ENCODE results near the gene ITGB7.

ITGB7 gene

GRCh38 chr12:53173085-53173715, 33.9 kb downstream of the ITGB7 start:
- DNase-seq, result no peak
- Histone ChIP-seq H3K36me3 (ENCODE audit: control insufficient read depth in 4 of 4, insufficient read depth in 4 of 4, low read length in 3 of 4) (peaks cover 0 to 13% (median 2%) of the 10 kb centered on the region in 4 experiments), H3K4me1 (ENCODE audit: control extremely low read depth in 1 of 4, control insufficient read depth in 4 of 4, insufficient read depth in 4 of 4, low read length in 3 of 4) (peaks cover 0 to 6% (median 0%) of the 10 kb centered on the region in 4 experiments), H3K27me3 (replicated peaks in 2 of 5; ENCODE audit: control insufficient read depth in 4 of 5, insufficient read depth in 5 of 5, low read length in 4 of 5) (no peaks in the 10 kb centered on the region), H3K9me3 (ENCODE audit: control extremely low read depth in 1 of 5, control insufficient read depth in 4 of 5, insufficient read depth in 2 of 5, low read depth in 1 of 5, low read length in 4 of 5) (no peaks in the 10 kb centered on the region), H3K4me3 (ENCODE audit: control insufficient read depth in 1 of 7, extremely low read depth in 1 of 7, insufficient read depth in 4 of 7, low read depth in 2 of 7, low read length in 6 of 7) (no peak overlapping the region), H3K27ac (ENCODE audit: insufficient read depth in 1 of 2, low read depth in 1 of 2, low read length in 2 of 2, poor library complexity in 1 of 2, severe bottlenecking in 2 of 2) (no peak overlapping the region)
- 95% methylated on average over 7 of the region's 10 CpGs for WGBS (ENCODE audit: insufficient coverage)
- CTCF ChIA-PET, result interaction anchor here (0.8 to 7.9 kb wide), 7 partner anchors 10 to 116 kb away, joined by 3 to 63 read pairs (median 6); partner anchors contain the start of gene ESPL1
- POLR2A ChIA-PET, result interaction anchor here (0.6 kb wide), 1 partner anchor 36 kb away, joined by 4 read pairs; no protein-coding TSS in a partner anchor

- no peak overlapping the region for H3K4me3 ChIP-seq (ENCODE audit: control insufficient read depth in 1 of 7, extremely low read depth in 1 of 7, insufficient read depth in 4 of 7, low read depth in 2 of 7, low read length in 6 of 7)
- no peak overlapping the region for H3K27ac ChIP-seq (ENCODE audit: insufficient read depth in 1 of 2, low read depth in 1 of 2, low read length in 2 of 2, poor library complexity in 1 of 2, severe bottlenecking in 2 of 2)
- ChIA-PET CTCF (interaction anchor here (1.1 to 7.9 kb wide), 7 partner anchors 8 to 116 kb away, joined by 3 to 63 read pairs (median 6); partner anchors contain the start of genes CSAD, ESPL1 and ZNF740), POLR2A (interaction anchor here (0.6 kb wide), 1 partner anchor 37 kb away, joined by 4 read pairs; no protein-coding TSS in a partner anchor)
- H3K36me3 ChIP-seq (ENCODE audit: control insufficient read depth in 4 of 4, insufficient read depth in 4 of 4, low read length in 3 of 4), result peaks cover 0 to 13% (median 2%) of the 10 kb centered on the region in 4 experiments
- peaks cover 0 to 6% (median 0%) of the 10 kb centered on the region in 4 experiments for H3K4me1 ChIP-seq (ENCODE audit: control extremely low read depth in 1 of 4, control insufficient read depth in 4 of 4, insufficient read depth in 4 of 4, low read length in 3 of 4)
- no peaks in the 10 kb centered on the region for H3K27me3 ChIP-seq (replicated peaks in 2 of 5; ENCODE audit: control insufficient read depth in 4 of 5, insufficient read depth in 5 of 5, low read length in 4 of 5)
- H3K9me3 ChIP-seq (ENCODE audit: control extremely low read depth in 1 of 5, control insufficient read depth in 4 of 5, insufficient read depth in 2 of 5, low read depth in 1 of 5, low read length in 4 of 5), result no peaks in the 10 kb centered on the region
- 98% methylated on average over 9 of the region's 11 CpGs for WGBS (ENCODE audit: insufficient coverage)
- DNase-seq, result no peak
Observed at GRCh38 chr12:53172352-53172751, 34.7 kb downstream of the ITGB7 start.

- WGBS (ENCODE audit: insufficient coverage), result 96% methylated on average over 4 of the region's 10 CpGs
- Histone ChIP-seq H3K9me3 (ENCODE audit: control extremely low read depth in 1 of 5, control insufficient read depth in 4 of 5, insufficient read depth in 2 of 5, low read depth in 1 of 5, low read length in 4 of 5) (no peaks in the 10 kb centered on the region), H3K27ac (ENCODE audit: insufficient read depth in 1 of 2, low read depth in 1 of 2, low read length in 2 of 2, poor library complexity in 1 of 2, severe bottlenecking in 2 of 2) (no peak overlapping the region), H3K4me3 (ENCODE audit: control insufficient read depth in 1 of 7, extremely low read depth in 1 of 7, insufficient read depth in 4 of 7, low read depth in 2 of 7, low read length in 6 of 7) (no peak overlapping the region), H3K27me3 (replicated peaks in 2 of 5; ENCODE audit: control insufficient read depth in 4 of 5, insufficient read depth in 5 of 5, low read length in 4 of 5) (no peaks in the 10 kb centered on the region), H3K36me3 (ENCODE audit: control insufficient read depth in 4 of 4, insufficient read depth in 4 of 4, low read length in 3 of 4) (peaks cover 0 to 13% (median 2%) of the 10 kb centered on the region in 4 experiments), H3K4me1 (ENCODE audit: control extremely low read depth in 1 of 4, control insufficient read depth in 4 of 4, insufficient read depth in 4 of 4, low read length in 3 of 4) (peaks cover 0 to 6% (median 0%) of the 10 kb centered on the region in 4 experiments)
- ChIA-PET POLR2A (no interaction called here), CTCF (interaction anchor here (1.1 to 7.9 kb wide), 9 partner anchors 9 to 120 kb away, joined by 3 to 63 read pairs (median 6); partner anchors contain the start of genes CSAD, ESPL1 and ZNF740)
- no peak for DNase-seq
Observed at GRCh38 chr12:53171725-53172329, 35.2 kb downstream of the ITGB7 start.

GRCh38 chr12:53170876-53171724, 36.0 kb downstream of the ITGB7 start:
- WGBS (ENCODE audit: insufficient coverage), result 97% methylated on average over 11 of the region's 14 CpGs
- no peaks in the 10 kb centered on the region for H3K9me3 ChIP-seq (ENCODE audit: control extremely low read depth in 1 of 5, control insufficient read depth in 4 of 5, insufficient read depth in 2 of 5, low read depth in 1 of 5, low read length in 4 of 5)
- ChIA-PET CTCF (interaction anchor here (1.2 to 7.9 kb wide), 6 partner anchors 9 to 121 kb away, joined by 3 to 63 read pairs (median 4); partner anchors contain the start of genes CSAD, ESPL1 and ZNF740), POLR2A (no interaction called here)
- H3K27ac ChIP-seq (ENCODE audit: insufficient read depth in 1 of 2, low read depth in 1 of 2, low read length in 2 of 2, poor library complexity in 1 of 2, severe bottlenecking in 2 of 2), result no peak overlapping the region
- DNase-seq, result no peak
- H3K4me3 ChIP-seq (ENCODE audit: control insufficient read depth in 1 of 7, extremely low read depth in 1 of 7, insufficient read depth in 4 of 7, low read depth in 2 of 7, low read length in 6 of 7), result no peak overlapping the region
- peaks cover 0 to 13% (median 2%) of the 10 kb centered on the region in 4 experiments for H3K36me3 ChIP-seq (ENCODE audit: control insufficient read depth in 4 of 4, insufficient read depth in 4 of 4, low read length in 3 of 4)
- H3K4me1 ChIP-seq (ENCODE audit: control extremely low read depth in 1 of 4, control insufficient read depth in 4 of 4, insufficient read depth in 4 of 4, low read length in 3 of 4), result peaks cover 0 to 6% (median 0%) of the 10 kb centered on the region in 4 experiments
- H3K27me3 ChIP-seq (replicated peaks in 2 of 5; ENCODE audit: control insufficient read depth in 4 of 5, insufficient read depth in 5 of 5, low read length in 4 of 5), result no peaks in the 10 kb centered on the region

- Histone ChIP-seq H3K27ac (ENCODE audit: insufficient read depth in 1 of 2, low read depth in 1 of 2, low read length in 2 of 2, poor library complexity in 1 of 2, severe bottlenecking in 2 of 2) (no peak overlapping the region), H3K4me1 (ENCODE audit: control extremely low read depth in 1 of 4, control insufficient read depth in 4 of 4, insufficient read depth in 4 of 4, low read length in 3 of 4) (peaks cover 0 to 6% (median 0%) of the 10 kb centered on the region in 4 experiments), H3K27me3 (replicated peaks in 2 of 5; ENCODE audit: control insufficient read depth in 4 of 5, insufficient read depth in 5 of 5, low read length in 4 of 5) (no peaks in the 10 kb centered on the region), H3K36me3 (ENCODE audit: control insufficient read depth in 4 of 4, insufficient read depth in 4 of 4, low read length in 3 of 4) (peaks cover 0 to 13% (median 2%) of the 10 kb centered on the region in 4 experiments), H3K9me3 (ENCODE audit: control extremely low read depth in 1 of 5, control insufficient read depth in 4 of 5, insufficient read depth in 2 of 5, low read depth in 1 of 5, low read length in 4 of 5) (no peaks in the 10 kb centered on the region), H3K4me3 (ENCODE audit: control insufficient read depth in 1 of 7, extremely low read depth in 1 of 7, insufficient read depth in 4 of 7, low read depth in 2 of 7, low read length in 6 of 7) (no peak overlapping the region)
- POLR2A ChIA-PET, result no interaction called here
- no peak for DNase-seq
- WGBS (ENCODE audit: insufficient coverage), result 94% methylated on average over 6 of the region's 8 CpGs
- CTCF ChIA-PET, result interaction anchor here (1.3 to 7.9 kb wide), 3 partner anchors 11 to 122 kb away, joined by 3 to 63 read pairs (median 41); no protein-coding TSS in a partner anchor
Observed at GRCh38 chr12:53170215-53170614, 36.8 kb downstream of the ITGB7 start.

- Histone ChIP-seq H3K27me3 (replicated peaks in 2 of 5; ENCODE audit: control insufficient read depth in 4 of 5, insufficient read depth in 5 of 5, low read length in 4 of 5) (no peaks in the 10 kb centered on the region), H3K9me3 (ENCODE audit: control extremely low read depth in 1 of 5, control insufficient read depth in 4 of 5, insufficient read depth in 2 of 5, low read depth in 1 of 5, low read length in 4 of 5) (no peaks in the 10 kb centered on the region), H3K4me3 (ENCODE audit: control insufficient read depth in 1 of 7, extremely low read depth in 1 of 7, insufficient read depth in 4 of 7, low read depth in 2 of 7, low read length in 6 of 7) (no peak overlapping the region), H3K4me1 (ENCODE audit: control extremely low read depth in 1 of 4, control insufficient read depth in 4 of 4, insufficient read depth in 4 of 4, low read length in 3 of 4) (peaks cover 0 to under 1% (median 0%) of the 10 kb centered on the region in 4 experiments), H3K27ac (ENCODE audit: insufficient read depth in 1 of 2, low read depth in 1 of 2, low read length in 2 of 2, poor library complexity in 1 of 2, severe bottlenecking in 2 of 2) (no peak overlapping the region), H3K36me3 (ENCODE audit: control insufficient read depth in 4 of 4, insufficient read depth in 4 of 4, low read length in 3 of 4) (peaks cover 0 to 13% (median 2%) of the 10 kb centered on the region in 4 experiments)
- ChIA-PET POLR2A (no interaction called here), CTCF (no interaction called here)
- DNase-seq, result no peak
- 100% methylated on average over 5 of the region's 7 CpGs for WGBS (ENCODE audit: insufficient coverage)
Observed at GRCh38 chr12:53169644-53170043, 37.4 kb downstream of the ITGB7 start.

All from common myeloid progenitor, CD34-positive (primary cell).